Stomach (tissue), 9 donors: Measurements from ENCODE around the gene CCR7. TPM values are rescaled to one million over a fixed set of nuclear protein-coding genes. Genes with fewer than 3 reads are reported as not detected.

Experiments
- DNase-seq, 2 donors: peaks; one replicate each; pipeline versions ENCODE4 v3.0.0 to v3.0.0-alpha.2; 2013 to 2019
- H3K27ac ChIP-seq, 5 donors: fragments of 200-600 bp in 4 of 5; sonication (generic) in 4 of 5; one replicate each; pipeline ENCODE4 v1.5.1; 2013 to 2019; ENCODE audit warnings: mild to moderate bottlenecking in 1 of 5, moderate library complexity in 1 of 5
- H3K27me3 ChIP-seq, 3 donors: fragments of 200-600 bp; sonication (generic); one replicate each; pipeline ENCODE4 v1.5.1; 2017 to 2019; ENCODE audit warnings: mixed run types in 1 of 3
- H3K36me3 ChIP-seq, 4 donors: fragments of 200-600 bp; sonication (generic); 1 replicate in 3 of 4; 2 replicates in 1 of 4; pipeline ENCODE4 v1.5.1; 2016 to 2019
- H3K4me1 ChIP-seq, 4 donors: fragments of 200-600 bp; sonication (generic); one replicate each; pipeline ENCODE4 v1.5.1; 2016 to 2019
- H3K4me3 ChIP-seq, 4 donors: fragments of 200-600 bp; sonication (generic) in 3 of 4; one replicate each; pipeline ENCODE4 v1.5.1; 2016 to 2019; ENCODE audit warnings: mild to moderate bottlenecking in 1 of 4
- H3K9me3 ChIP-seq, 4 donors: fragments of 200-600 bp; sonication (generic); one replicate each; pipeline ENCODE4 v1.5.1; 2016 to 2019
- CTCF ChIP-seq, 7 experiments: fragments of 450-650 bp in 4 of 7; fragments of 200-600 bp in 3 of 7; sonication (generic) in 3 of 7; IDR thresholded peaks; one replicate each; pipeline ENCODE4 v1.5.1; 2016 to 2019; ENCODE audit warnings: antibody characterized with exemption in 7 of 7, control low read depth in 2 of 7, mild to moderate bottlenecking in 1 of 7
- EP300 ChIP-seq: sonication (generic); formaldehyde crosslinking; IDR thresholded peaks from one replicate; pipeline ENCODE4 v1.6.1; 2017; ENCODE audit warnings: antibody characterized with exemption
- POLR2A ChIP-seq, 4 donors: fragments of 450-650 bp; IDR thresholded peaks; one replicate each; pipeline ENCODE4 v1.6.1; 2016; ENCODE audit warnings: antibody characterized with exemption in 4 of 4, control low read depth in 2 of 4, mild to moderate bottlenecking in 1 of 4, moderate library complexity in 1 of 4
- POLR2AphosphoS5 ChIP-seq, 3 donors: sonication (generic); formaldehyde crosslinking; IDR thresholded peaks; one replicate each; pipeline ENCODE4 v1.6.1; 2016; ENCODE audit warnings: antibody characterized with exemption in 3 of 3
- WGBS, 5 donors: extraction: QIAGEN DNeasy Blood & Tissue Kit in 3 of 5; methylation state at CpG; one replicate each; pipeline versions ENCODE4 v1.1.5 to v1.1.7; 2013 to 2018; 5-methylcytosine and 5-hydroxymethylcytosine counted together
- intact Hi-C: fragments of 100-400 bp; cut with DNase I; formaldehyde crosslinking; loops from one replicate; pipeline ENCODE4 v1.15.1; 2023; ENCODE audit warnings: low total_unique reads
- polyA plus RNA-seq, 3 donors: library from polyadenylated mRNA; stranded (reverse); fragments of 200-250 nt; gene quantifications; one replicate each; pipeline ENCODE4 v1.2.3, GENCODE V29; 2013
- total RNA-seq, 5 donors: library from RNA; depleted of rRNA; stranded (reverse); fragments of >200 nt; gene quantifications; one replicate each; pipeline versions ENCODE4 v1.1.0 to v1.2.3, GENCODE V29; 2014 to 2016
- donor health status: healthy with polysubstance abuse.
- donor health status: Bipolar disorder and iron deficiency.
- donor health status: healthy.

Gene CCR7
- total and polyA plus RNA-seq, 8 donors: 0.92 to 3.1 (median 1.4) TPM; not detected in 5

- intact Hi-C loops: no loop called here
- 38 to 55% (median 50%) methylated on average over 24 of the region's 24 CpGs for WGBS, 5 donors
Observed at GRCh38 chr17:40560592-40561293, 4.5 kb downstream of the CCR7 start.

GRCh38 chr17:40559954-40560591, 5.2 kb downstream of the CCR7 start:
- Histone ChIP-seq H3K36me3 (no peaks in the 10 kb centered on the region), H3K9me3 (no peaks in the 10 kb centered on the region), H3K4me1 (peaks cover 11 to 43% (median 30%) of the 10 kb centered on the region in 4 donors), H3K27ac (peak overlapping the region in 4 of 5 donors; percentile 67 to 77 (median 72)), H3K27me3 (peaks cover 0 to 14% (median 1%) of the 10 kb centered on the region in 3 donors), H3K4me3 (peak overlapping the region; percentile 14 to 31 (median 26))
- peak; percentile 92 to 97 for DNase-seq
- intact Hi-C loops: no loop called here
- TF ChIP-seq POLR2A (IDR thresholded peaks at IDR 0.05): no peak
- TF ChIP-seq EP300: no peak
- peak in 6 of 7 experiments; percentile 54 to 97 (median 96) for TF ChIP-seq CTCF (IDR thresholded peaks at IDR 0.05)
- TF ChIP-seq POLR2AphosphoS5 (IDR thresholded peaks at IDR 0.05): peak; percentile 41 to 91 (median 43)
- 22 to 33% (median 28%) methylated on average over 10 to 13 of the region's 13 CpGs for WGBS, 5 donors

More at GRCh38 chr17:40560592-40561293, 4.5 kb downstream of the CCR7 start:
- H3K4me3 ChIP-seq: peak overlapping the region; percentile 14 to 31 (median 26)
- H3K27ac ChIP-seq: peak overlapping the region; percentile 22 to 77 (median 69)
- H3K27me3 ChIP-seq: peaks cover 0 to 21% (median 4%) of the 10 kb centered on the region in 3 donors
- H3K36me3 ChIP-seq: no peaks in the 10 kb centered on the region
- peaks cover 11 to 43% (median 29%) of the 10 kb centered on the region in 4 donors for H3K4me1 ChIP-seq
- H3K9me3 ChIP-seq: no peaks in the 10 kb centered on the region
- peak; percentile 31 to 48 for DNase-seq
- TF ChIP-seq POLR2A (IDR thresholded peaks at IDR 0.05) (no peak), CTCF (IDR thresholded peaks at IDR 0.05) (peak in 1 of 7 experiments; percentile 15)

GRCh38 chr17:40559564-40559916, 5.7 kb downstream of the CCR7 start:
- Histone ChIP-seq H3K4me1 (peaks cover 13 to 45% (median 33%) of the 10 kb centered on the region in 4 donors), H3K4me3 (no peak overlapping the region), H3K36me3 (no peaks in the 10 kb centered on the region), H3K9me3 (no peaks in the 10 kb centered on the region), H3K27ac (peak overlapping the region in 4 of 5 donors; percentile 67 to 77 (median 72)), H3K27me3 (peaks cover 0 to 10% (median 0%) of the 10 kb centered on the region in 3 donors)
- intact Hi-C loops: no loop called here
- WGBS, 5 donors: 80 to 90% (median 88%) methylated on average over 5 of the region's 5 CpGs
- TF ChIP-seq CTCF (IDR thresholded peaks at IDR 0.05) (no peak), POLR2A (IDR thresholded peaks at IDR 0.05) (no peak), POLR2AphosphoS5 (IDR thresholded peaks at IDR 0.05) (no peak), EP300 (no peak)
- DNase-seq: peak in 1 of 2 donors; percentile 4

- DNase-seq: peak; percentile 5 to 33
- intact Hi-C loops: no loop called here
- Histone ChIP-seq H3K4me3 (no peak overlapping the region), H3K27me3 (peaks cover 0 to 8% (median 0%) of the 10 kb centered on the region in 3 donors), H3K4me1 (peaks cover 18 to 51% (median 37%) of the 10 kb centered on the region in 4 donors), H3K9me3 (no peaks in the 10 kb centered on the region), H3K36me3 (no peaks in the 10 kb centered on the region), H3K27ac (peak overlapping the region in 4 of 5 donors; percentile 67 to 77 (median 72))
- 73 to 87% (median 86%) methylated on average over 6 to 10 of the region's 10 CpGs for WGBS, 5 donors
- no peak for TF ChIP-seq POLR2AphosphoS5 (IDR thresholded peaks at IDR 0.05)
Observed at GRCh38 chr17:40558890-40559563, 6.2 kb downstream of the CCR7 start.
